Smooth muscle cell of the brain vasculature (primary cell): ENCODE data around the gene SLC25A45.
"Not testable (repeated sequence)": the region's sequence is repeated elsewhere in the genome, so short reads cannot be mapped to it uniquely, and the experiment has no call there.

Experiments used
- DNase-seq: peaks from one replicate; pipeline ENCODE4 v3.0.0-alpha.2; 2012; ENCODE audit warnings: low read depth, low spot score

Gene SLC25A45

DNA sequence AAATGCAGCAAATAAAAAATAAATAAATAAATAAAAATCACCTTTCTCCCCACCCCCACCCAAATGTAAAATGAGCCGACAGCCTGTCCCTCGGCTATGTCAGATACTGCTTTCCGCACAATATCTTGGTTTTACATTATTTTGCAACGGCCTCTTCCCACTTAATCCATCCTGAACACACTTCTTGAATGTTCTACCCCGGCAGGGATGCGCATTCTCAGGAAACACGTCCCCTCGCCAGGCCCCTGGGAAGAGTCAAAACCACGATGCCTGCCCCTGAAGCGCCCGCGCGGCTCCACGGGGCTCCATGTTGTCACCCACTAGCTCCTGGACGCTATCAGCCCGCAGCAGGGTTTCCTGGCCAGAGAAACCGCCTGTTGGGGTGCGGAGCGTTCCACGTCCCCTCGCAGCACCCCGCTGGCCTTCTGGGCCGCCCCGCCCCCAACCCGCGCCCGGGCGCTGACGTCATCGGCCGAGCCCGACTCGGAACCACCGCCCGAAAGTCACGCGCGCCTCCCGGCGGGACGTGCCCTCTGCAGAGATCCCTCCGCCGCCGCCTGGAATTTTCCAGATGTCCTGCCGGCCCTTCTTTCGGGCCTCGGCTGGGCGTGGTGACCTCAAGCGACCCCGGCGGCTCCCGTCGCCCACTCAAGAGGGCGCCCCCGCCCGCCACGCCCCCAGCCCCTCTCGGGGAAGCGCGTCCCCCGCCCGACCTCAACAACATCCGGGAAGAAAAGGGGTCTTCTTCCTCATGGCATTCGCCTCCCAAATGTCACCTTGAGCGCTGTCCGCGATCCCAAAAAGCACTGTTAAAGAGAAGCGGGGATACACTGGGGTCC lies 39.6 kb upstream of the SLC25A45 start:
- DNase-seq = peak; percentile 92

DNA sequence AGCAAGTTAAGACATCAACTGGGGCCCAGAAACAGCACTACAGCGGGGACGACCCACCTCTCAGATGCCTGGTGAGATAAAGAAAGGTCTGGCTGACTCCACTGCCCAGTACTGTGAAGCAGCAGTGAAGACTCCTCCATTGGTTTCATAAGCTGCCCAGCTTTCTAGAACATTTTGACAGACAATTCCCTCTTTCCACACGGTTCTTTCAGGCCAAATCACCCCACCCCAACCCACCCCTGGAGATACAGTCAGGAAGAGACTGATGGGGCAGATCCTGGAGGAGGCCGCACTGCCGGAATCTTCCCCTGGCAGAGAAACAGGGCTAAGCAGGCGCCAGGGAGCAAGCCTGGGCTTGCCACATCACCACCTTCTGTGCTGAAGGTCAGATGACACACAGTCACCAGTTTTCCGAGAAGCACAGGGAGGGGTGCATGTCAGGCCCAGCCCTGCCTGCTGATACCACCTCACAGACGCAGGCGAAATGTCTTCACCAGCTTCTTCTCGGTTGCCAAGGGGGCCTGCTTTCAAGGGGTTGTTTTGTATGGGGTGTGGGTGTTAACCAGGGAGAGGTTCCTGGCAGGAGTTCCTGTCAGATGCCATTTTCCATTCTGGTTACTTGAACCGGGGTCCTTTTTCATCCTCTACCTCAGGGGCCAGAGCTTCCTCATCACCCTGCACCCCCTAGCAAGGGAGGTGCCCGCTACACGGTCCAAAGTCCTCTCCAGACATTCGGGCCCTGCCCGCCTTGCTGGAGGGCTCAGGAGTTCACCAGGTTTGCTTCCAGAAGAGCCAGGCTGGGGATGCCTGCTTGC lies 38.7 kb upstream of the SLC25A45 start:
- peak; percentile 94 for DNase-seq

DNA sequence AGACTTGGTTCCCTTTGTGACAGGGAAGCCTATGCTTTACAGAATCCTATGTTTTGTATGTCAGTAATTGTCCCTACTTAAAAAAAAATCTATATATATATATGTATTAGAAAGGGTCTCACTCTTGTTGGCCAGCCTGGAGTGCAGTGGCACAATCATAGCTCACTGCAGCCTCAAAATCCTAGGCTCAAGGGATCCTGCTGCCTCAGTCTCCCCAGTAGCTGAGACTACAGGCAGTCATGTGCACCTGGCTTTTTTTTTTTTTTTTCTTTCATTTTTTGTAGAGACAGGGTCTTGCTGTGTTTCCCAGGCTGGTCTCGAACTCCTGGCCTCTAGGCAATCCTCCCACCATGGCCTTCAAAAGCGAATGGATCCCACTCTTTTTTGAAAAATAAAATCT lies 38.1 kb upstream of the SLC25A45 start:
- no peak for DNase-seq

DNA sequence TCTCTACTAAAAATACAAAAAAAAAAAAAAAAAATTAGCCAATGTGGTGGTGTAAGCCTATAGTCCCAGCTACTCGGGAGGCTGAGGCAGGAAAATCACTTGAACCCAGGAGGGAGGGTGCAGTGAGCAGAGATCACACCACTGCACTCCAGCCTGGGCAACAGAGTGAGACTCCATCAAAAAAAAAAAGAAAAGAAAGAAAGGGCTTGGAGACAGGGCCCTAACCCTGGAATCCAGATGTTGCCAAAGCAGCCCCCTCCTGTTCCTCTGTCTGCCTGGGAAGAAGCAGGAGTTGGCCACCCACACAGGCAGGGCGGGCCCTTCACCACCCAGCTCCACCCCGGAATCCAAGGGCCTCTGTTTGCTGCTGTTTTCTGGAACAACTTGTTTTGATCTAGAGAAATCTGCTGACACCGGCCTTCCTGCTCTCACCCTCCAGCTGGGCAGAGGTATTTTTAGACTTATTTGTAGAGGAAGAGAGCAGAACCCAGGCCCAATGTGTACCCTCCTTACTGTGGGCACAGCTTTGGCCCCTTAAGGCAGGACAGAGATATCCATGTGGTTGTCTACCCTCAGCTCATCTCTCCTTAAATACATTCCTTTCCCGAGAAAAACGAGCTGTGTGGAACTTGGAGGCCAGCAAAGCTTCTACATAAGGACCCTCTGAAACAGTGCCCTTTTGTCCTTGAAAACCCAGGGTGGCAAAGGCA lies 37.5 kb upstream of the SLC25A45 start:
- peak; percentile 94 for DNase-seq

DNA sequence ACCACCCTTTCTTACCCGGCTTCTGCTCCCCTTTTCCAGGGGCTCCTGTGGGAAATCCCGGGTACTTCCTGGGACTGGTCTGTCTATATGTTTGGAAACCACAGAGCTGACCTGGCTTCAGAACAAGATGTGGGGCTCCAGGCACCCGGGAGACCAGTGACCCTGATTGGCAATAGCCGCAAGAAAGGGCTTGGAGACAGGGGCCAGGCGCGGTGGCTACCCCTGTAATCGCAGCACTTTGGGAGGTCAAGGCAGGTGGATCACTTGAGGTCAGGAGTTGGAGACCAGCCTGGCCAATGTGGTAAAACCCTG lies 37.0 kb upstream of the SLC25A45 start:
- DNase-seq = no peak

DNA sequence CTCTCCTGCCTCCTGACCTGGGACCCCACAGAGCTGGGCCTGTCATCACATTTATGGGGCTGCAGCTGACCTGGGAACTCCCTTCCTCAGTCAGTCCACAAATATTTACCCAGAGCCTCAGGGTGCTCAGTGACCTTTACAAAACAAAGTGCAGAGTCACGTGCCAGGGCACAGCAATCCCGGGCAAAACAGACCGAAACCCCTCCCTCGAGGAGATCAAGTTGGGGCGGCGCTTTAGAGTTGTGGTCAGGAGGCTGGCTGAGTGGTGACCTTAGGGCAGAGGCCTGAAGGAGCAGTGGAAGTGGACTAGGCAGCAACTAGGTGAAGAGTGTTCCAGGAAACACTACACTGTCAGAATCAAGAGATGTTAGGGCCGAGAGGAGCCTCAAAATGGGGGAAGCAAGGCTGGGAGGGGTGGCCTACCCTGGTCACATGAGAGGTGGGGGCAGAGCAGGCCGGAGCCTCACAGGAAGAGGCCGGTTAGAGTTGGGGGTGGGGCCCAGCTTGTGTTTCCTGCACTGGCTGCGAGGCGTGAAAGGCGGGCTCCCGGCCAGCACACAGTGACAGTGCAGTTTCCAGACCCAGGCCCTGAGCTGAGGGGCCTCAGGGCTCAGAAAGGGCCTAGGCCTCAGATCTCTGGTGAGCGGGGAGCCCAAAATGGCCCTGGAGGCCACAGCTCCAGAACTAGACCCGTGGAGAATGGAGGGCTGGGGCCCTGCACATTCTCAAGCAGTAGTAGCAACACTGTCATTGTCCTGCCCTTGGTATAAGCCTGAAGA lies 36.4 kb upstream of the SLC25A45 start:
- DNase-seq = peak; percentile 97

DNA sequence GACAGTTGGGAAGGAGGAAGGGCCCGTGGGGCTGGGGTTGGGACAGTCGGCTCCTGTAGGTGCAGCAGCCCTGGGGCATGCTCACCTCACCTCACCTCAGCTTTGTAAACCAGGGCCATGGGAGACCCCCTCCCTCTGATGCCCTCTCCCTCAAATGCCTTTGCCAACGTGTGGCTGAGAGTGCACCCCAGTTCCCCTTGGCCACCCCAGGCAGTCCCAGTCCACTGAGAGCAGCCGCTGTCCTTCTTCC lies 35.9 kb upstream of the SLC25A45 start:
- DNase-seq = no peak

DNA sequence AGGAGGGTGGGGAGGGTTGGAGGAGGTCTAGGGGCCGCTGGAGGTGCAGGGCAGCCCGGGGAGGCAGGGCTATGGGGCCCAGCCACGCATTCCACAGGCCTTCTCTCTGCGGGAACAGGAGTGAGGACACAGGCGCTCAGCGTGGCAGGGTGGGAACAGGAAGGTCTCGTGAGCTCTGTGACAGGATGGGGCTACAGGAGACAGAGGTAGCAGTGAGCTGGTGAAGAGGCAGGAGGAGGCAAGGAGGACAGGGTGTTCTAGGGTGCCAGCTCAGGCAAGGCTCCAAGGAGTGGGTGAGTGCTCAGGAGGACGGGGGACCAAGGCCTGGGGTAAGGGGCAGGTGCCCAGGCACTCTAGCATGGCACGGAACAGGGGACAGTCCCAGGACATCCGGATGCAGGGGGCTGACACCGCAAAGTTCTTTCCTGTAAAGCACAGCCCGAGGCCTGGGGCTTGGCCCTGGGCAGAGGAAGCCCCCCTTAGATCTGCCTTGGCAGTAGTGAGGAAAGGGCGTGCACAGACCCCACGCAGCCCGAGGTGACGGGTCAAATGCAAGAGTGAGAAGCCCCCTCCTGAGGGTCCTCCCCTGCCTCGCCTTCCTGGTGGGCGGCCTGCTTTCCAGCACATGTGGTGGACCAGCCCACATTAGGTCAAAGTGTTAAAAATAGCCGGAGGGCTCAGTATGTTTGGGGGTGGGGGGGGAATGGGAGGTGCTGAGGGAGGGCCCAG lies 35.4 kb upstream of the SLC25A45 start:
- DNase-seq = no peak

DNA sequence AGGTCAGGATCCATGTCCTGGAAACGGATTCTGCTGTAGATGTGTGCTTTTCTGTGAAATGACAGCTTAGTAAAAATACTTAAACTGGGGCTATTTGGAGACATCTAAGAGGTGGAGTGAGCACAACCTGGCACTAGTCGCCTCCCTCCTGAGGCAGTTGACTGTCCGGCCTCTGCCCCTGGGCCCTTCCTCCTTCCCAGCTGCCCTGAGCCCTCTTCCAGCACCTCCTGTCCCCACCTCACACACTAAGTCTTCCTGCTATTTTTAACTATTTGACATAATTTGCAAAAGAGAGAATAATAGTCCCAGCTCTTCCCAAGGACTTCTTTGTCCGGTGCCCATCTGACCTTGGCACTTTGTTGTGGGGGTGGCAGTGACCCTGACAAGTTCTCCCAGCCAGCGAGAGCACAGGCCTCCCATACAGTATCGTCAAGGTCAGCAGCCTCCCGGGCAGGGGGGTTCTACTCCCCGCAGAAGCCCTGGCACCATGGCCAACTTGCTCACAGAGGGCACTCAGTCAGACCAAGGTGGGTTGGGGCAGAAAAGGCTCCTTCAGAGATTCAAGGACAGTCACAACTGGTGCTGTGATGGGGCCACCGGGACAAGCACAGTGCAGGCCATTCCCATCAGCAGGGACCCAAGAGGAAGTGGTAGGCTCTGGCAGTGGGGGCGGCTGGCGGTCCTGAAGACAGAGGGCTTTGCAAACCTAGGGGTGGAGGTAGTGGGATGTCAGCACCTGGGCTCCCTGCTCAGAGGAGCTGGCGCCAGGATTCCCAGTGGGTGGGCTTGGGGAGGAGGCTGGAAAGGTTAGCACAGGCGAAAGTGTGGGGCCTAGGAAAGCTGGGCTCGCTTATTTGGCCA lies 34.6 kb upstream of the SLC25A45 start:
- no peak for DNase-seq

DNA sequence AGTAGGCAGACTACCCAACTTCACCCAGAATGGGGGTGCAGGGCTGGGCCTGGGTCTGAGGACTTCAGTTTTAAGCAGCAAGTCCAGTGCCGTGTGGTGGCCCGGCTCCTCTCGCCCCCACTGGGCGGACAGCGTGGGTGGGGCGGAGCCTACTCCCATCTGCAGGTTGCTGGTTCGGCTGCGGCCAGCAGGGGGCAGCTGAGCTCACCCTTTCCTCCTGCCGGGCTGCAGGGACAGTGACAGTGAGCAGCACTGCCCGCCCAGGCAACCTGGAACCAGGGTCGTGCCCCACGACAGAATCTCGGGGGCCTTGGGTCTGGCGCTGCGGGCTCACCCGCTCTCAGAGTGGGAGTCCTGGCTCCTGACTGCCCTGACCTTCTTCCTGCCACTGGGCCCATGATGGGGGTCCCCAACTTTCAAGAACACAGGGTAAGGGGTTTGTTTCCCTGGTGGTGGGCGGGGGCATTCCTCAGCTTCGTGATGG lies 33.9 kb upstream of the SLC25A45 start:
- DNase-seq = no peak

DNA sequence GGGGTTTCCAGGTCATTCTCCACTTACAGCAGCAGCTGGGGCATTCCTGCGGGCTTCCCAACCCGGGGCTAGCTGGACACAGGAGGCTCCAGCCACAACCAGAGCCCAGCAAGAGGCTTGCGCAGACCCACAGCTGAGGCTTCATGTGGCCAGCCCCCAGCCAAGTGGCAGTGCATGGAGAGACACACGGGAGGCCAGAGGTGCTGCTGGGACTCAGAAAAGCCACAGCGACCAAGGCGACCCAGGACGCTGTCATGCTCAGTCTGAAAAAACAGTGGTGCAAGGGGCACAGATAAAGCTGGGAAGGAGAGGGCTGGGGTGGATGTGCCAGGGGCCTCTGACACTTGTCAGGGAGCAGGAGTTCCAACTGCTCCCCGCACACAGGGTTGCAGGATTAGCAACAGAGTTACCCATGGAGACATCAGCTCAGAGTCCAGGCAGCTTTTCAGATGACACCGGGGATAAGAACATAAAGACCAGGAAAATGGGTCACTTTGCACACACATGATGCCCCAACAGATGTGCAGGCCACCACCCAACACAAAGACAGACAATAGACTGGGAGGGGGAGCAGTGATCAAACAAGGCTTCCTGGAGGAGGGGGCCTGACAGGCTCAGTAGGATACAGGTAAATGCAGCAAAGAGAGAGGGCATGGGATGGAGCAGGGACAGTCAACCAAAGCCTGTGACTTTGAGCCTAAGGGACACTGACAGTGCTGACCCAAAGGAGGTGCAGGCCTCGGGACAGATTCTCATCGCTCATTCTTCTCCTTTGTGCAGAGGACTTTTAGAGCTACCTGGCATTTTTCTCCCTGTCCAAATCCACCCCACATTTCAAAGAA lies 33.3 kb upstream of the SLC25A45 start:
- DNase-seq = no peak

DNA sequence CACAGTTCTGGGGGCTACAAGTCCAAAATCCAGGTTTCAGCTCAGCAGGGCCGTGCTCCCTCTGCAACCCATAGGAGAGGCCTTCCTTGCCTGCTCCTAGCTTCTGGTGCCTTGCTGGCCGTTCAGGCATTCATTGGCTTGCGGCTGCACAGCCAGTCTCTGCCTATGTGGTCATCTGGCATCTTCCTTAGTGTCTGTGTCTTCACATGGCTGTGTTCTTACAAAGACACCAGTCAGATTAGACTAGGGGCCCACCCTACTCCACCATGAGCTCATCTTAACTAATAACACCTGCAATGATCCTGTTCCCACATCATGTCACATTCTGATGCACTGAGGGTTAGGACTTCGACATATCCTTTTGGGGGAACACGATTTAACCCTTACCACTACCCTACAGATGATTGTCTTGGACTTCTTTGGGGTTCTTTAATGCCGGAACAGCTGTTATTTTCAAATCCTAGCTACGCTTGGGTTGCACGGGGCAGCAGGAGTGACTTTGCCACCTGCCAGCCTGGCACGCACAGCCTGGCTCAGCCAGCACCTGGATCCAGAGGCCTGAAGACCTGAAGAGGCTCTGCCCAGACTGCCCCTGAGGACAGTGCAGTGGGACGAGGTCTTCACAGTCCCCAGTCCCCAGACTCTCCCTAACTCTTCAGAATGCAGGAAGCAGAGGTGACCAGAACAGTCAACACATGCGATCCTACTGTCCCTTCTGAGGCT lies 32.5 kb upstream of the SLC25A45 start:
- no peak for DNase-seq

DNA sequence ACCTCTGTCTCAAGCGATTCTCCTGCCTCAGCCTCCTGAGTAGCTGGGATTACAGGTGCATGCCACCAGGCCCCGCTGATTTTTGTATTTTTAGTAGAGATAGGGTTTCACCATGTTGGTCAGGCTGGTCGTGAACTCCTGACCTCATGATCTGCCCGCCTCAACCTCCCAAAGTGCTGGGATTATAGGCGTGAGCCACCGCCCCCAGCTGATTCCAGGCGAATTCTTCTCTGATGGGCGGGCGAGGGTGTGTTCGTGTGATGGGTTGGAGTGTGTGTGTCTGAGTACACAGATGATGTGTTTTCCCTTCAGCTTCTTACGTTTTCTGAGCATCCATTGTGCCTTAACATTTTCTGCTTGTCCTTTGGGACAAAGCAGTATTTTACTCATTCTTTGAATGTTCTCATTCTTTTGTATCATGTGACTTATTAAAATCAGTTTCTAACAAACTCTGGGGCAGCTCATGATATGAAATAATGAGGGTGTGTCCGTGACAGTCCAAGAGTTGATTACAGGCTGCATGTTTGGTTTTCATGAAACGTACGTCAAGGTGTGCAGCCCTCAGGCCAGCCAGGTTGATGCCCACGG lies 30.7 kb upstream of the SLC25A45 start:
- DNase-seq = not testable (repeated sequence)

DNA sequence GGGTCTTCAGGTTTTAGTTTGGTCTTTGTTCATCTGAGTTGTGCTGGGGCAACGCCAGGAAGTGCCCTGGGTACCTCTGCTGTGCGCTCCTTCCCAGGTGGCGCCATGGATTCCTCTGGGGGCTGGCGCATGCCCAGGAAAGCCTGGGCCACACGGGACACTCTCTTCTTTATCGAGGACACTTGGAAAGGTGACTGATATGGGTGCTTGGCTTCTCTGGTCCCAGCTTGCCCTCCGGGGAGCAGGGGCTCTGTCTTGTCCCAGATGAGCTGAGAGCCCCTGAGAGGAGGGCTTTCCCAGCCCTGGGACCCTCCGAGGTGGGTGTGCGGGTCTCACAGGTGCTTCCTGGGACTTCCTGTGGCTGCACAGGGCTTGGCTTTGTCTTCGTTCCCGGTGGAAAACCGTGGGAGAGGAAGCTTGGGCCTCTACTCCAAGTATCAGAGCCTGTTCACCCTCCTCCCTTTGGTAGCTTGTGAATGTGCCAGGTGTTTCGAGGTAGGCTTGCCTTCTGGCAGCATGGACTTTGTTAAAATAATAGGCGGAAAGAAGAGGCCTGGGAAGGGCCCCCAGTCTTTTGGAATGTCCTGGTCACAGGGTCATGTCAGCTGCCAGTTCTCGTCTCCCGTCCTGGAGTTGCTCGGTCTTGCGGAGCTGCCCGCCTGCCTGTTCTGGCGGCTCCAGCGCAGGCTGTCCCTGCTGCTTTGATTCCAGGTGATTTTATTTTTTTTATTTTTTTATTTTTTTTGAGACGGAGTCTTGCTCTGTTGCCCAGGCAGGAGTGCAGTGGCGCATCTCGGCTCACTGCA lies 30.0 kb upstream of the SLC25A45 start:
- DNase-seq = no peak

DNA sequence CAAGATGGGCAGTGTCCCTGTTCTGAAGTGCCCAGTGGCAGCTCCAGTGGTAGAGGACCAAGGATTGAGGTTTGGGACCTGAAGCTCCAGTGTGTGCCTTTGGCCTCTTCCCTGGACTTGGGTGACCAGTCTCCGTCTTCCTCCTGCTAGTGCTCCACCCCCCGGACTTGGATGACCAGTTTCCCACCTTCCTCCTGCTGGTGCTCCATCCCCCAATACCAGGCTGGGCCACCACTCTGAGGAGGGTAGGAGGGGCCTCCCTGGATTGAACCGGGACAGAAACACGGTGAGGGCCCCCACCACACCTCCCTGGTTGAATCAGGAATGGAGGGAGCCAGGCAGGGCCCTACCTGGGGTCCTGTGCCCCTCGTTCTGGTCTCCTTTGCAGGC lies 29.2 kb upstream of the SLC25A45 start:
- no peak for DNase-seq

DNA sequence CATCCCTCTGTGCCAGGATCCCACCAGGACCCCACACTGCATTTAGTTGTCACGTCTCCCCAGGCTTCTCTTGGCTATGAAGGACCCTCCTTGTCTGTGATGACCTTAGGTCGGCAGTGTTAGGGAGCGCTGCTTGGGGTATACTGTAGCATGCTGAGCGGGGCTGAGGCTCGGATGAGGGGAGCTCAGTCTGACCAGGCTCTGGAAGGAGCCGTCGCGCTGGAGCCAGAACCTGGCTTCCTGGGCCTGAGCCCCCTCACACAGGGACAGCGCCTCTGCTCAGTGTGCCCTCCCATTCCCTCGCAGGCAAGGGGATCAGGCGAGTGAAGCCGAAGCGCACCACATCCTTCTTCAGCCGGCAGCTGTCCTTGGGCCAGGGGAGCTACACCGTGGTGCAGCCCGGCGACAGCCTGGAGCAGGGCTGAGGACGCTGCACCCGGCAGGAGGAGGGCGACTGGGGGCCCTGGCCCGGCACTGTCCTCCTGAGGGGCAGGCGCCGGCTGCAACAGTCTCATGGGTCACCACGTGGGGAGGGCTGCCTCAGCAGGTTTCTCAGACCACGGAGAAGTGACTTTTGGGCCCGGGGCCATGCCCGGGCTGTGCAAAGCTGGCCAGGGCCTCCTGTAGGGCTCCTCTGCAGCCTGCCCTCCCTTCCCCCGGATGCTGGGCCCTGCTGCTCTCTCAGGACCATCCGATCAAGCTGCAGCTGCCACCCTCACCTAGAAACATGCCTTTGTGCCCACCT lies 28.7 kb upstream of the SLC25A45 start:
- no peak for DNase-seq
